WTC11 (cell line): ENCODE measurements around the gene TCF3. TPM values are rescaled to one million over a fixed set of nuclear protein-coding genes. Genes with fewer than 3 reads are reported as not detected.

Experiments used
- ATAC-seq: fragments of 200-7000 bp; cut with Tn5 transposase; 2 replicates; pipeline ENCODE4 v1.10.0; 2021; ENCODE audit warnings: mild to moderate bottlenecking, moderate library complexity
- CTCF ChIA-PET: fragments of 300-600 bp; sonication (Branson Sonifier 250); formaldehyde crosslinking; loops from one replicate; lab custom pipeline; 2021; ENCODE audit warnings: antibody characterized with exemption; lab: Charles Lee
- POLR2A ChIA-PET: fragments of 350-600 bp; sonication (Branson Sonifier 250); formaldehyde crosslinking; loops from one replicate; lab custom pipeline; 2021; ENCODE audit warnings: antibody characterized with exemption; lab: Charles Lee
- DNase-seq: peaks from one replicate; pipeline ENCODE4 v3.0.0; 2021; ENCODE audit warnings: low spot score
- H3K27ac Mint-ChIP-seq: 2 replicates; pipeline ENCODE4 v1.8.0; 2021; ENCODE audit warnings: mixed read lengths
- H3K27me3 Mint-ChIP-seq: 2 replicates; pipeline ENCODE4 v1.8.0; 2021; ENCODE audit warnings: low read depth, mild to moderate bottlenecking, moderate library complexity, mixed read lengths
- H3K36me3 Mint-ChIP-seq: 2 replicates; pipeline ENCODE4 v1.8.0; 2021; ENCODE audit warnings: mixed read lengths
- H3K4me1 Mint-ChIP-seq: 2 replicates; pipeline ENCODE4 v1.8.0; 2022; ENCODE audit warnings: mixed read lengths
- H3K4me3 Mint-ChIP-seq: 2 replicates; pipeline ENCODE4 v1.8.0; 2021; ENCODE audit warnings: mild to moderate bottlenecking, moderate library complexity, mixed read lengths
- H3K9me3 Mint-ChIP-seq: 2 replicates; pipeline ENCODE4 v1.8.0; 2021; ENCODE audit warnings: mixed read lengths
- CBFB ChIP-seq: sonication (generic); formaldehyde crosslinking; IDR thresholded peaks from 2 replicates; pipeline ENCODE4 v1.8.1; 2022; ENCODE audit warnings: mild to moderate bottlenecking, low read depth, missing genetic modification reagents
- GABPB1 ChIP-seq: sonication (generic); formaldehyde crosslinking; IDR thresholded peaks from 2 replicates; pipeline ENCODE4 v1.8.1; 2023; ENCODE audit warnings: mild to moderate bottlenecking, missing genetic modification reagents
- KAT7 ChIP-seq: sonication (generic); formaldehyde crosslinking; IDR thresholded peaks from 2 replicates; pipeline ENCODE4 v1.8.1; 2023; ENCODE audit warnings: missing genetic modification reagents, mild to moderate bottlenecking, borderline replicate concordance
- NFATC4 ChIP-seq: fragments of 250-450 bp; sonication (Bioruptor Pico); IDR thresholded peaks from 2 replicates; pipeline ENCODE4 v1.9.0; 2021; ENCODE audit warnings: mild to moderate bottlenecking
- PRRX2 ChIP-seq: fragments of 250-450 bp; sonication (Bioruptor Pico); IDR thresholded peaks from 2 replicates; pipeline ENCODE4 v1.8.0; 2021; ENCODE audit warnings: mild to moderate bottlenecking
- TEAD1 ChIP-seq: sonication (generic); formaldehyde crosslinking; IDR thresholded peaks from 2 replicates; pipeline ENCODE4 v1.8.0; 2022; ENCODE audit warnings: mild to moderate bottlenecking, missing genetic modification reagents
- TP53 ChIP-seq: sonication (generic); formaldehyde crosslinking; IDR thresholded peaks from 2 replicates; pipeline ENCODE4 v1.8.1; 2023; ENCODE audit warnings: mild to moderate bottlenecking, missing genetic modification reagents
- total RNA-seq: library from RNA; stranded (reverse); gene quantifications from 3 replicates; pipeline ENCODE4 v1.2.3, GENCODE V29; 2021
- TF ChIP-seq, protein P1 (sequence below): sonication (generic); formaldehyde crosslinking; IDR thresholded peaks from 2 replicates; pipeline ENCODE4 v1.8.0; 2022; ENCODE audit warnings: mild to moderate bottlenecking, missing genetic modification reagents
- TF ChIP-seq, protein P2 (sequence below): sonication (generic); formaldehyde crosslinking; IDR thresholded peaks from 2 replicates; pipeline ENCODE4 v1.8.1; 2022; ENCODE audit warnings: mild to moderate bottlenecking, missing genetic modification reagents, moderate library complexity, borderline replicate concordance
- TF ChIP-seq, protein P3 (sequence below): sonication (generic); formaldehyde crosslinking; IDR thresholded peaks from 2 replicates; pipeline ENCODE4 v1.8.0; 2022; ENCODE audit warnings: mild to moderate bottlenecking, missing genetic modification reagents
- TF ChIP-seq, protein P4 (sequence below): fragments of 200-600 bp; IDR thresholded peaks from 2 replicates; pipeline ENCODE4 v1.8.0; 2022; ENCODE audit warnings: antibody characterized with exemption
- TF ChIP-seq, protein P5 (sequence below): sonication (generic); formaldehyde crosslinking; IDR thresholded peaks from 2 replicates; pipeline ENCODE4 v1.8.0; 2023; ENCODE audit warnings: missing genetic modification reagents

Gene TCF3
- total RNA-seq, 1 experiment from 2014 or later = 324 TPM

DNA sequence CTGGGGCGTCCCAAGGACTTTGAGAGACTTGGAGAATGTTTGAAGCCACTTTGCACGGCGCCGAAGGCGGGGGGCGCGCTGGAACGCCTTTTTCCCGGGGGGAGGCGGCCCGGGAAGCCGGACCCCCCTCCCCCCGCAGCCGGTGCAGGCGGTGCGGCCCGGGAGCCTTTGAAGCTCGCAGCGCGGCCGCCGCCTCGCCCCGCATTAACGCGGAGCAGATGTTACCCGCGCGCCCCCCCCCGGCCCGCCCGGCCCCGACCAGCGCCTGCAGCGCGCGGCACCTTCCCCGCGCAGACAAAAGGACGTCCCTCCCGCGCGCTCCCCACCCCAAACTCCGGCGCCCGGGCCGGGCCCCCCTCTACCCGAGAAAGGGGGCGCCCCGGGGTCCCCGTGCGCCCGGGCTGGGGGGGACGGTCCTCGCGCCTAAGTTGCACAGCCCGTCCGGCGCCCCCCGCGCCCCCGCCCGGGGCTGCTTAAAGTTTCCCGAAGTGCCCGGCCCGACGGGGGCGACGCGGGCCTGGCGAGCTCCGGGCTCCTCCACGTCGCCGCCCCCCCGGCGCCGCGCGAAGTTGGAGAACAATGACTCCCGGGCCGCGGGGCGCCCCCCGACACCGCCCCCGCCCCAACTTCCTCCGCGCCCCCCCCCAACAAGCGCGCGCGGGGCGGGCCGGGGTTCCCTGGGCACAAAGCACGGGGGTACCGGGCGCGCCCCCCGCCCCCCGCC lies 685 bp downstream of the TCF3 start (continued):
- TF ChIP-seq, protein P1, sequence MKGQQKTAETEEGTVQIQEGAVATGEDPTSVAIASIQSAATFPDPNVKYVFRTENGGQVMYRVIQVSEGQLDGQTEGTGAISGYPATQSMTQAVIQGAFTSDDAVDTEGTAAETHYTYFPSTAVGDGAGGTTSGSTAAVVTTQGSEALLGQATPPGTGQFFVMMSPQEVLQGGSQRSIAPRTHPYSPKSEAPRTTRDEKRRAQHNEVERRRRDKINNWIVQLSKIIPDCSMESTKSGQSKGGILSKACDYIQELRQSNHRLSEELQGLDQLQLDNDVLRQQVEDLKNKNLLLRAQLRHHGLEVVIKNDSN (CRISPR knock-in tag) = no peak
- TF ChIP-seq, protein P2, sequence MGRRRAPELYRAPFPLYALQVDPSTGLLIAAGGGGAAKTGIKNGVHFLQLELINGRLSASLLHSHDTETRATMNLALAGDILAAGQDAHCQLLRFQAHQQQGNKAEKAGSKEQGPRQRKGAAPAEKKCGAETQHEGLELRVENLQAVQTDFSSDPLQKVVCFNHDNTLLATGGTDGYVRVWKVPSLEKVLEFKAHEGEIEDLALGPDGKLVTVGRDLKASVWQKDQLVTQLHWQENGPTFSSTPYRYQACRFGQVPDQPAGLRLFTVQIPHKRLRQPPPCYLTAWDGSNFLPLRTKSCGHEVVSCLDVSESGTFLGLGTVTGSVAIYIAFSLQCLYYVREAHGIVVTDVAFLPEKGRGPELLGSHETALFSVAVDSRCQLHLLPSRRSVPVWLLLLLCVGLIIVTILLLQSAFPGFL (CRISPR knock-in tag) = no peak
- TF ChIP-seq TP53 (CRISPR knock-in tag) = no peak
- TF ChIP-seq PRRX2 (CRISPR knock-in tag) = no peak
- TF ChIP-seq, protein P3, sequence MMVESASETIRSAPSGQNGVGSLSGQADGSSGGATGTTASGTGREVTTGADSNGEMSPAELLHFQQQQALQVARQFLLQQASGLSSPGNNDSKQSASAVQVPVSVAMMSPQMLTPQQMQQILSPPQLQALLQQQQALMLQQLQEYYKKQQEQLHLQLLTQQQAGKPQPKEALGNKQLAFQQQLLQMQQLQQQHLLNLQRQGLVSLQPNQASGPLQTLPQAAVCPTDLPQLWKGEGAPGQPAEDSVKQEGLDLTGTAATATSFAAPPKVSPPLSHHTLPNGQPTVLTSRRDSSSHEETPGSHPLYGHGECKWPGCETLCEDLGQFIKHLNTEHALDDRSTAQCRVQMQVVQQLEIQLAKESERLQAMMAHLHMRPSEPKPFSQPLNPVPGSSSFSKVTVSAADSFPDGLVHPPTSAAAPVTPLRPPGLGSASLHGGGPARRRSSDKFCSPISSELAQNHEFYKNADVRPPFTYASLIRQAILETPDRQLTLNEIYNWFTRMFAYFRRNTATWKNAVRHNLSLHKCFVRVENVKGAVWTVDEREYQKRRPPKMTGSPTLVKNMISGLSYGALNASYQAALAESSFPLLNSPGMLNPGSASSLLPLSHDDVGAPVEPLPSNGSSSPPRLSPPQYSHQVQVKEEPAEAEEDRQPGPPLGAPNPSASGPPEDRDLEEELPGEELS (CRISPR knock-in tag) = no peak

DNA sequence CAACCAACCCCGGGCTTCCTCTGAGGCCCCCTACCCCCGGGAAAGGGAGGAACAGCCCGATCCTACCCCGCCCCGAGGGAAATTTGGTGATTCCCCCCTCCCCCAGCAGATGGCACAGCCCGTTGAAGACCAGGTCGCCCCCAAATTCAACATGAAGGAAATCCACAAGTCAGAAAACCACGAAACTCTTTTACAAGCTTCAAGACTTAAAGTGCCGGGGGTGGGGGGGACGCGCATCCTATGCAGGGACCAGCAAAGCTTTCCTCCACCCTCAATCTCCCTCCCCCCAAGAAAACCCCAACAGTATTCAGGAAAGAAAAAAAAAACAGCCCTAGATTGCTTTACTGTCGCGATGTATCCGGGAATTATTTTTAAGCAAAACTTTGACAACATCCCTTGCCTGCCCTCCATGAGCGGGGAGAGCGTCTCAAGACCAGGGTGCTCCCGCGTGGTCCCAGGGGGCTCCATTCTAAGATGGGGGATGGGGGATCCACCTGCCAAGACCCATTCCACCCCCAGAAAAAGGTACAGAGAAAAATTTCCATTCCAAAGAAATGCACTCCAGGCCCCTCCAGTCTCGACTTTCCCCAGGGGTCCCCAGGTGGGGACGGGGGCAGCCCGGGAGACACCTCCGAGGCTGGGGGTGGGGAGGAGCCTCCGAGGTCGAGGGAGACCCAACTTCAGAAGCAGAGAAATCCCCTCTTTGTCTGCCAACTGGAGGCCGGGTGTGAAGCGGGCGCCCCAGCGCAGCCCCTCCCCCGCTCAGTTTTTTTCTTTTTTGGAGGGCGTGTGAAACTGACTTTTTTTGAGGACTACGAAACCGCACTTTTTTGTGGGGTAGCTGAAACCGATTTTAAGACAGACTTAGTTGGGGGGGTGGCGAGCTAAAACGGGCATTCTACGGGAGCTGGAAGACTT lies 1.5 kb downstream of the TCF3 start:
- Mint-ChIP-seq H3K4me1 (peaks cover 5% of the 10 kb centered on the region), H3K27ac (peak overlapping the region; percentile 95), H3K36me3 (peaks cover 22% of the 10 kb centered on the region), H3K9me3 (no peaks in the 10 kb centered on the region), H3K4me3 (peak overlapping the region; percentile 94), H3K27me3 (no peaks in the 10 kb centered on the region)
- CTCF ChIA-PET = interaction anchor here (1.0 to 3.7 kb wide), 7 partner anchors 21 to 187 kb away, joined by 3 to 14 read pairs (median 6); no protein-coding TSS in a partner anchor
- DNase-seq (peak; percentile 61), ATAC-seq (peak; percentile 5)
- TF ChIP-seq GABPB1 (CRISPR knock-in tag) (no peak), CBFB (CRISPR knock-in tag) (no peak), KAT7 (CRISPR knock-in tag) (no peak), TEAD1 (CRISPR knock-in tag) (no peak), NFATC4 (CRISPR knock-in tag) (no peak)
- TF ChIP-seq, protein P4, sequence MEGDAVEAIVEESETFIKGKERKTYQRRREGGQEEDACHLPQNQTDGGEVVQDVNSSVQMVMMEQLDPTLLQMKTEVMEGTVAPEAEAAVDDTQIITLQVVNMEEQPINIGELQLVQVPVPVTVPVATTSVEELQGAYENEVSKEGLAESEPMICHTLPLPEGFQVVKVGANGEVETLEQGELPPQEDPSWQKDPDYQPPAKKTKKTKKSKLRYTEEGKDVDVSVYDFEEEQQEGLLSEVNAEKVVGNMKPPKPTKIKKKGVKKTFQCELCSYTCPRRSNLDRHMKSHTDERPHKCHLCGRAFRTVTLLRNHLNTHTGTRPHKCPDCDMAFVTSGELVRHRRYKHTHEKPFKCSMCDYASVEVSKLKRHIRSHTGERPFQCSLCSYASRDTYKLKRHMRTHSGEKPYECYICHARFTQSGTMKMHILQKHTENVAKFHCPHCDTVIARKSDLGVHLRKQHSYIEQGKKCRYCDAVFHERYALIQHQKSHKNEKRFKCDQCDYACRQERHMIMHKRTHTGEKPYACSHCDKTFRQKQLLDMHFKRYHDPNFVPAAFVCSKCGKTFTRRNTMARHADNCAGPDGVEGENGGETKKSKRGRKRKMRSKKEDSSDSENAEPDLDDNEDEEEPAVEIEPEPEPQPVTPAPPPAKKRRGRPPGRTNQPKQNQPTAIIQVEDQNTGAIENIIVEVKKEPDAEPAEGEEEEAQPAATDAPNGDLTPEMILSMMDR = no peak
- TF ChIP-seq, protein P5, sequence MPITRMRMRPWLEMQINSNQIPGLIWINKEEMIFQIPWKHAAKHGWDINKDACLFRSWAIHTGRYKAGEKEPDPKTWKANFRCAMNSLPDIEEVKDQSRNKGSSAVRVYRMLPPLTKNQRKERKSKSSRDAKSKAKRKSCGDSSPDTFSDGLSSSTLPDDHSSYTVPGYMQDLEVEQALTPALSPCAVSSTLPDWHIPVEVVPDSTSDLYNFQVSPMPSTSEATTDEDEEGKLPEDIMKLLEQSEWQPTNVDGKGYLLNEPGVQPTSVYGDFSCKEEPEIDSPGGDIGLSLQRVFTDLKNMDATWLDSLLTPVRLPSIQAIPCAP (CRISPR knock-in tag) = no peak
- POLR2A ChIA-PET = interaction anchor here (0.7 to 1.0 kb wide), 2 partner anchors 60 kb away, joined by 3 read pairs; no protein-coding TSS in a partner anchor
